ENCODE data around the gene NSUN3.

The NSUN3 gene

GRCh38 chr3:94118390-94118789, 55.5 kb downstream of the NSUN3 start:
- no peak for DNase-seq (ENCODE audit: low read depth, low spot score)

- no peak for DNase-seq (ENCODE audit: low read depth, low spot score)
Observed at GRCh38 chr3:94121161-94121560, 58.3 kb downstream of the NSUN3 start.

- no peak for DNase-seq (ENCODE audit: low read depth, low spot score)
Observed at GRCh38 chr3:94127115-94127514, 64.3 kb downstream of the NSUN3 start.

GRCh38 chr3:94130690-94131089, 67.8 kb downstream of the NSUN3 start:
- no peak for DNase-seq (ENCODE audit: low read depth, low spot score)

DNA sequence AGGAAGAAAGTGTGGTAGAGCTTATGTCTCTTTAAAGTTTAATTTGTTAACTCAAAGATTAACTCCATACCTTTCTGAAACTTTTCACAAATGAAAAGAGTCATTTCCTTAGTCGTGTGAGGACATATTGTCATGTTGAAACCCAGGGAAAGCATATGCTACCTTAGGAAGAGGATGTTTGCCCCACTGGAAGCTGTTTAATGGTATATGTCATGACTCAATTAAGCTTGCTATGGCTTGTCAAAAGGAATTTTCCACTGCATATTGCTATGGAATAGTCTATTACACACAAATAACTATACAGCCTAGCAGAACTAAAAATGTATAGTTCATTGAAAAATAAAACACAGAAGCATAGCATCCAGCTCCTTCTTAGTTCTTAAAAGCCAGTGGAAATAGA, 69.9 kb downstream of the NSUN3 start:
- DNase-seq (ENCODE audit: low read depth, low spot score), result no peak

DNA sequence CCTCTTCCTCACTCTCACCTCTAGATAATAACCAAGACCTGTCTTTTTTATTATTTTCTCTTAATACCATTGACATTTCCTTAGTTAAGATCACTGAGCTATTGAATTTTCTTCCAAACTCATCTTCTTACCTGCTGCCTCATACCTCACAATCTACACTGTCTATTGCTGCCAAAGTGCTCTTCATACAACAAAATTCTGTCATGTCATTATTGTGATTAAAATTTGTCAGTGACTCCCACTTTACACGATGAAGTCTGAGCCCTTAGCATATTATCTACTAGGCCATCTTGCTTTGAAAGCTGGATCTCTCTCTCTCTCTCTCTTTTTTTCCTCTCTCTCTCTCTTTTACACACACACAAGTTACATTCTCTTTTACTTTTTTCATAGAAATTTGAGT, 73.3 kb downstream of the NSUN3 start:
- DNase-seq (ENCODE audit: low read depth, low spot score), result no peak

DNA sequence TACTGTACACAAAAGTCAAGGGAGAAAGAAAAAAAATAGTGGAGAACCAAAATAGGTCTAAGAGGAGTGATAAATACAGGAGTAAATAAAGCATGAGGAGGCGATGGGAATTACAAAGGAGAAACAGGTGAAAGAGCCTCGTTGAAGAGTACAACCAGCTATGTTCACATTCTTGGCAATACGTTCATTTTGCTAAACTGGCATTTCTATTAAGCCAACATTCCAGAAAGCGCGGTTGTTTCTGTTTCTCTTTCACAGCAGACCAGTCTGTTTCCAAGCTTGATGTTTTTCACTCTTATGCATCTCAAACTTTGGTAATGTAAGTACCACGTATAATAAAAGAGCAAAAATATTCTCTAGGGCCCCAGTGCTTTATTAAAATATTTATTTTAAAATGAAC, 74.5 kb downstream of the NSUN3 start:
- no peak for DNase-seq (ENCODE audit: low read depth, low spot score)

DNA sequence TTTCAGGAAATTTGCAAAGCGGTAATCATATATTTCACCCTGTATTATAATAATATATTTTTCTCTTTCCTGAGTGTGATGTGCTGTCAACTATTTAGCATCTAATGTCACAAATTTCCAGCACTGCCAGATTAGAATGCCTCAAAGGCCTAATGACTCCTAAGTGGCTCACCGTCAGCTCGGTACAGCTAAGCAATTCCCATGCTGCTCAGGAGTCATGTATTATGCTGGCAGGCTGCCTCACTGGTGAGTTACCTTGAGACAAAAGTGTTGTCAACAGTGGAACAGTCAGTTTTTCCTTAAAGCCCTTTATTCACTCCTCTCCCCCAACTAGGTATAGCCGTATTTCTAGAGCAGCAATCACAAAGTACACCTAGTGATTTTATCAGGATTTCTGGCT, 83.6 kb downstream of the NSUN3 start:
- no peak for DNase-seq (ENCODE audit: low read depth, low spot score)

DNA sequence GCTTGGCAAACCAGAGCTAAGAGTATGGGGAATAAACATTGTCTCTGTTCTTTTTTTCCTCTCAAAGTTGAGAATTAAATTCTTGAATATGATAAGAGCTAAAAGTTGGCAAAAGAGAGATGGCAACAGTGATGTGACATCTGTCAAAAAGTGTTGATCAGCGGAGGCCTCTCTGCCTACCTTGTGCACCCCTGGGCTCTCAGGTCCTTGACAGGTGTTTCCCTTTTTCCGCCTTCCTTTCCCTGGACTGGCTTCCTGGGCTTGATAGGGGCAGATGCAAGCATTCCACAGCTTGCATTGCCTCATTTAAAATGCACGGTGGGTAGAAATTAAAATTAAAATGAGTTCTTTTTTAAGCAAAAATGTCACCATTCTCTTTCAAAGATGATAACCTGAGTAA, 84.2 kb downstream of the NSUN3 start:
- DNase-seq (ENCODE audit: low read depth, low spot score), result no peak

DNA sequence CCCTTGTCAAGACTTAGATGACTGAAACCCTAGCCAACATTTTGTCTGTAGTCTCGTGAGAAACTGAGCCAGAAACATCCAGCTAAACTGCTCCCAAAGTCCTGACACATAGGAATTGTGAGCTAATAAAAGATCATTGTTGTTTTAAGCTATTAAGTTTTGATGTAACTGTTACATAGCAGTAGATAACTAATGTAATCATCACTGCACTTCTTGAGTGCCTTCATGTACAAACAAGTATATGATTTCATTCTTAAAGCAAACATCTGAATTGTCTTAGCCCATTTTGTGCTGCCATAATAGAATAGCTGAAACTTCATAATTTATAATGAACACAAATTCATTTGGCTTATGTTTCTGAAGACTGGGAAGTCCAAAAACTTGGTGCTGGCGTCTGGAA, 87.3 kb downstream of the NSUN3 start:
- DNase-seq (ENCODE audit: low read depth, low spot score), result no peak

- no peak for DNase-seq (ENCODE audit: low read depth, low spot score)
Observed at GRCh38 chr3:94156626-94157025, 93.8 kb downstream of the NSUN3 start.

- no peak for DNase-seq (ENCODE audit: low read depth, low spot score)
Observed at GRCh38 chr3:94158512-94158911, 95.7 kb downstream of the NSUN3 start.

DNA sequence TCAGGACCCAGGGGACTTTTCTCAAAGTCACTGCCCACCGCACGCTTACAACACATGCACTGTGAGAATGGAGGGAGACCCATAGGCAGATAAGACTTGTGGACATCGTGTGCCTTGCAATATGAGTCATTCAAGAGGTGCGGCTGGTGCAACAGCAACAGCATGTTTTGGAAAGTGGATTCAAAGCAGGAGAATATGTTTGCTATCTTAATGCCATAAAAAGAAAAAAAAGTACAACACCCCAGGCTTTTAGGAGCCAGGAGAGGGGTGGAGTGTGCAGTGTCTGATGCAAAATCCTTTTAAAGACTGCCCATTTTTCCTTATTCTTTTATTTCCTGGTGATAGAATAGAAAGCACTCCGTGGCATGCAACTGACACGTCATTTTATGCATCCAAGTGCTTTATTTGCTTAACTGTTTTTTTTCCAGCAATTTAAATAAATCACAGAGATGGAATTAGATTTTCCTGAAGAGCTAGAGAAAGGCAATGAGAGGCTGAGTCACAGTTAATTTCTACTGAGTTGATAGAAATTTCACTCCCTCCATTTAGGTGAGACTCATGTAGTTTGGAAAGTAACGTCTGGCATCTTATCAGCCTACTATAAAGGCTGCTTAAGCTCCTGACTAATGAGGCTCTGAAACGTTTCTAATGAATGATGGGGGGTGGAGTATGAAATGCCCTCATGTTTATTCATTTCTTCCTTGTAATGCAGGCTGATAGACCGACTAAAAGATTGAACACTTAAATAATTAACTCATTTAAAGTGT, 96.4 kb downstream of the NSUN3 start:
- DNase-seq (ENCODE audit: low read depth, low spot score), result no peak

DNA sequence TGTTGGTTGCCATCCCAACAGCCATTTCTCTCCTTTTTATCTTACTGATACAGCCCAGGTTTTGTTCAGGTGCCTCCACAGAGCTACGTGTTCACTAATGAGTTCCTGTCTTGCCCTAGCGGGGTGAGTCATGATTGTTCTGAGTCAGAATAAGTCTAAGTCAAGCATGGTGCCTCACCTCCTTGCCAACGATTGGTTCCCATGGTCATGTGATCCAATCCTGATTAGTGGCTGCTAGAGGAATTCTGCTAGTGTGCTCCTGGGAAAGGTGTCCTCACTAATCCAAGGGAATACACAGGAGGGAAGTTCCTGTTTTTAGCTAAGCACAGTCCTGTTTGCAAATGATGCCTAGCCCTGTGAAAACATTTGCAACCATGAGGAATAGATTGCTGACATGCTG, 99.8 kb downstream of the NSUN3 start:
- DNase-seq (ENCODE audit: low read depth, low spot score), result no peak

DNA sequence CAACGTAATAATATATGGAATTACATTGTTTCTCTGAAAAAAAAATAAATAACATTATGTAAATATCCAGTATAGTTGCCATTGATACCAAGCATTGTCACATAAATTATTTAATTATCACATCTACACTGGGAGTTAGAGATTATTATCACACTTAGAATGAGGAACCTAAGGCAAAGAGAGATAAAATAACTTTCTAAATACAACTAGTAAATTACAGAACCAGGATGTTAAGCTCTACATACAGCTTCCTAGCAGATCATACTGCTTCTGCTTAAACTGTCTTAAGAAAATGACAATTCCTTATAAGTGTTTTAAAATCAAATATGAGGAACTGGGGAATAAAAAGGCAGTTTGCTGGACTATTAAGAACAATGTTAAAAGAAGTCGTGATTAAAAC, 104.5 kb downstream of the NSUN3 start:
- no peak for DNase-seq (ENCODE audit: low read depth, low spot score)

DNA sequence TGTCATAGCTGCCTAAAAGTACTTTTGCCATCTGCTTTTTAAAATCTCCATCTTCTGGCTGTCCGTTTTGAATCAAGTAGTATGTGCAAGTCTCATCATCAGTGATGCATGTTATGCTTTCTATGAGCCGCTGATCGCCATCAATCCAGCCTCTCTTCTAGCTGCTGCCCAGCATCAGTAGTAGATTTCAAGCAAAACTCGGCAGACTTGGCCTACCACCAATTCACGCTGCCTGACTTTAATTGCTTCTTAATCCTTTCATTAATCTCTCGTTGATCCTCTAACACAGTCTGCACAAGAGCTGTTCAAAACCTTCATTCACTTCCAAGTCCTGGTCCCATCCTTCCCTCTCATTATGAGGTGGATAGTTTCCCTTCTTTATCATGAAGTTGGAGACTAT, 104.9 kb downstream of the NSUN3 start:
- no peak for DNase-seq (ENCODE audit: low read depth, low spot score)

- no peak for DNase-seq (ENCODE audit: low read depth, low spot score)
Observed at GRCh38 chr3:94171954-94172353, 109.1 kb downstream of the NSUN3 start.

- DNase-seq (ENCODE audit: low read depth, low spot score), result no peak
Observed at GRCh38 chr3:94172695-94173310, 109.9 kb downstream of the NSUN3 start.

DNA sequence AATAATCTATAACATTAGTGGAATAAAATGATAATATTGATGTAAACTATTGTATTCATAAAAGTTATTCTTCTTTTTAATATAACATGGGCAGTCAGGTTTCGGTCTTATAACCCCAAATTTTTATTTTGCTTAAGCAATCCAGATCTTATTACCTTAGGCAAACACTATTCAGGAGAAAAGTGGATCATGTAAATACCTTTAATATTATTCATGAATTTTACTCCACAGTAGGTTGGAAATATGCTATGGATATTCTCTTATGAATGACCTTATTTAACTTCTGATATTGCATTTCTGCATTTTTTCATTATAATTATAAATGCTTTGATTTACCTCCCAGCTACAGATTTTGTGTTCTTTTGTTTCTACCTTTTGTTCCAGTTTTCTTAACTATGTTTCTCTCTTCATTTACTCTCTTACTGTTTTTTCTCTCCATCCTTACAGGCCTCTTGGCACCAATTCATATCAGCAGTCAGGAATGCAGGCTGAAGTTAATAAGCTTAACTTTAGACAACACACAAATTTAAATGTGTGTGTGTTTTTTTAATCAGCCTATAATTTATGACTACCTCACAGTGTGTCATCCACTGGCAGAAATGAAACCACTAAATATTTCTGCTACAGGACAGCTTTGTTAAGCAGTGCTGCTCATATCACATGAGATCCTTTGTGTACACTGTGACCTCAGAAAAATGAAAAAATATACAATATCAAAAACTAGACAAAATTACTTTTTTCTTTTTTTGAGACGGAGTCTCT, 111.0 kb downstream of the NSUN3 start:
- no peak for DNase-seq (ENCODE audit: low read depth, low spot score)

DNA sequence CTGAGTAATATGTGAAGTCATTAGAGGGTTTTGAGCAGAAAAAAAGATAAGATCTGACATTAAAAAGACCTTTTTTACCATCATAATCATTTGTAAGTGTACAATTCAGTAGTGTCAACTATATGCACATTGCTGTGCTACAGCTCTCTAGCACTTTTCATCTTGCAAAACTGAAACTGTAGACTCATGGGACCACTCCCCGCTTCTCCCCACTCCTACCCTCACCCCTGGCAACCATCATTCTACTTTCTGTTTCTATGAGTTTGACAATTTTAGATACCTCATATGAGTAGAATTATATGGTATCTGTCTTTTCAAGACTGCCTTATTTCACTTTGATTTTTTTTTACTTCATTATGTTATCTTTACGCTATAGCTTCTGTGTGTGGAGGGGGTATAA, 112.8 kb downstream of the NSUN3 start:
- DNase-seq (ENCODE audit: low read depth, low spot score), result no peak

DNA sequence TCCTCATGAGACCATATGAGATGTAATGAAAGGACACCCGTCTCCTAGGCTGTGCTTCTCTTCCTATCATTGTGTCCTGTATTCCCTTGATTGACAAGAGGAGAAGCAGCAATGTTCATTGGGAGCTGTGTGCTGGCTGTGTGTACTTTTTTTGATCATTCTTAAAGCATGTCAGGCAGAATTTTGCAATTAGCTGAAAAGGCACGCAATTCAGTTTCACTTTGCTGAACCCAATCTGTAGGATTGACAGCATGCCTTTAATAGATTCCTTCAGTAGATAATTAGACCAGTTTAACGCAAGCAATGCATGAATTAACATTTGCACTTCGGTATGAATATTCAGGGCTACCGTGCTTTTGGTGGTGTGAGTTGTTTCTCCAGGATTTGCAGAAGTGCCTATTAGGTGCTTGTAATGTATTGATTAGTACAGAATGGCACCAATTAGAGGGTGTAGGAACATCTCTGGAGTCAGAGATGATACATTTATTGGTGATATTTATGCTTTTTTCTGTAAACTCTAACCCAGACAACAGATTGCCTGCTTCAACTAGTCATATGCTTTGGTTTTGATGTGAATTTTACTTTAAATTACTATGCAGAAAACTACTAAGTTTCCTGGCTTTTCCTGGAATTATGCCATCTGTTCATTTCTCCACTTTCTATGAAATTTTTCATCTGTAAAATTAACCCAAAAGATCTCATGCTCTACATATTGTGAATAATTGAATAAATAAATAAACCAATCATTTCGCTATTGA, 114.3 kb downstream of the NSUN3 start:
- no peak for DNase-seq (ENCODE audit: low read depth, low spot score)
